Body of pancreas (tissue), 4 donors: Measurements from ENCODE around the gene MRAP. TPM values are rescaled to one million over a fixed set of nuclear protein-coding genes. Genes with fewer than 3 reads are reported as not detected.
A peak's percentile ranks its signal among the peaks of the same experiment; 100 is the strongest.

Source experiments
- ATAC-seq: fragments of 150-250 bp; one replicate; pipeline ENCODE4 v1.9.1; 2016
- DNase-seq, 4 donors: peaks; one replicate each; pipeline ENCODE4 v3.0.0-alpha.2; 2019
- H3K27ac ChIP-seq, 4 donors: fragments of 200-600 bp; sonication (generic); 1 replicate in 3 of 4; 2 replicates in 1 of 4; pipeline versions ENCODE4 v1.5.1 to v1.6.1; 2016 to 2019; ENCODE audit warnings: mild to moderate bottlenecking in 1 of 4, mixed read lengths in 1 of 4, moderate library complexity in 1 of 4
- H3K27me3 ChIP-seq, 2 donors: fragments of 200-600 bp; sonication (generic); one replicate each; pipeline ENCODE4 v1.6.0; 2016; ENCODE audit warnings: mild to moderate bottlenecking in 1 of 2
- H3K36me3 ChIP-seq, 2 donors: fragments of 200-600 bp; sonication (generic); replicated peaks in 1 of 2; 2 replicates each; pipeline ENCODE4 v1.5.1; 2016; ENCODE audit warnings: low read depth in 2 of 2; ENCODE audit not compliant: insufficient read depth in 1 of 2
- H3K4me1 ChIP-seq: fragments of 200-600 bp; sonication (generic); one replicate; pipeline ENCODE4 v1.6.0; 2016
- H3K4me3 ChIP-seq, 2 donors: fragments of 200-600 bp; sonication (generic); 1 replicate in 1 of 2; 2 replicates in 1 of 2; pipeline ENCODE4 v1.5.1; 2016 to 2019
- H3K9me3 ChIP-seq, 3 donors: fragments of 200-600 bp; sonication (generic); 1 replicate in 2 of 3; 2 replicates in 1 of 3; pipeline ENCODE4 v1.5.1; 2016
- CTCF ChIP-seq, 7 experiments: fragments of 450-650 bp in 4 of 7; fragments of 200-600 bp in 3 of 7; sonication (generic) in 3 of 7; IDR thresholded peaks; one replicate each; pipeline ENCODE4 v1.5.1; 2016 to 2019; ENCODE audit warnings: antibody characterized with exemption in 7 of 7
- POLR2A ChIP-seq, 3 donors: fragments of 450-650 bp; IDR thresholded peaks; one replicate each; pipeline ENCODE4 v1.6.1; 2016; ENCODE audit warnings: antibody characterized with exemption in 3 of 3, mild to moderate bottlenecking in 2 of 3
- WGBS, 2 donors: methylation state at CpG; one replicate each; pipeline ENCODE4 v1.1.5; 2017; 5-methylcytosine and 5-hydroxymethylcytosine counted together
- intact Hi-C: fragments of 100-400 bp; cut with DNase I; formaldehyde crosslinking; loops from one replicate; pipeline ENCODE4 v1.15.1; 2023
- total RNA-seq, 2 donors: library from RNA; depleted of rRNA; stranded (reverse); fragments of >200 nt; gene quantifications; one replicate each; pipeline ENCODE4 v1.1.0, GENCODE V29; 2016

The MRAP gene
- total RNA-seq, 2 donors from 2014 or later: 0.66 TPM; not detected in 1

DNA sequence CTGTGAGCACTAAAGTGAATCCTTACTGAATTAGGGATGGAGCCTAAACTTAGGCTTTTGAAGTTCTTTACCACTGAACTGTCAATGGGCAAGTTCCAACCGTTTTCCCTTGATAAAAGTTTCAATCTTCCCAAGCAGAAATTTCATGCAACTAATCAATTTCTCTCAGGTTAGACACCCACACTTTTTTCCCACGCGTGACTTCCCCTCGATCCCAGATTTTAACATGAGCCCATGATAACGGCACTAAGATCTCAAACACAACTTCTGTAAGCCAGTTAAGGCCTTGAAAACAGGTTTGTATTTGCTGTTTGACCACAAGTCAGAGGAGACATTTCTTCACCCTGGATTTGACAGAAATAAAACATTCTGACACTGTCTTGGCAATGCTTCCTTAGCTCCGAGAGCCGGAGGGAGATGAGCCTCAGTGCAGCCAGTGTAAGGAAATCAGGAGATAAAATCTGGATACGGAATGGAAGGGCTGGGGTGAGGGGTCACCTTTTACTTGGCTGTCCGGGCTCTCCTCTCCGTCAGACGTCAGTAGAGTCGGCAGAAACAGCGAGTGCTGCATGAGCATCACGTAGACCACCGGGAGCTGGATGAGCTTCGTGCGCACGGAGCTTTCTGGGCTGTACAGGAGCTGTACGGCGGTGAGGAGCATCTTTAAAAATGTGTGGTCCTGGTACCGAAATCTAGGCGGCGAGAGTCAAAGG lies 39.7 kb downstream of the MRAP start:
- H3K36me3 ChIP-seq: peaks cover 3 to 27% of the 10 kb centered on the region in 2 donors
- TF ChIP-seq CTCF (IDR thresholded peaks at IDR 0.05) (no peak), POLR2A (IDR thresholded peaks at IDR 0.05) (no peak)
- H3K27ac ChIP-seq: no peak overlapping the region
- WGBS, 2 donors: 79 to 84% methylated on average over 23 of the region's 23 CpGs
- DNase-seq (peak in 1 of 4 donors; percentile 4), ATAC-seq (no peak)
- no peaks in the 10 kb centered on the region for H3K4me1 ChIP-seq
- H3K27me3 ChIP-seq: no peaks in the 10 kb centered on the region
- H3K4me3 ChIP-seq: no peak overlapping the region
- no peaks in the 10 kb centered on the region for H3K9me3 ChIP-seq
- intact Hi-C loops: no loop called here

- DNase-seq (no peak), ATAC-seq (no peak)
- Histone ChIP-seq H3K27me3 (no peaks in the 10 kb centered on the region), H3K4me3 (no peak overlapping the region), H3K4me1 (no peaks in the 10 kb centered on the region), H3K36me3 (peaks cover 15 to 35% of the 10 kb centered on the region in 2 donors), H3K9me3 (no peaks in the 10 kb centered on the region), H3K27ac (no peak overlapping the region)
- TF ChIP-seq POLR2A (IDR thresholded peaks at IDR 0.05): no peak
- no peak for TF ChIP-seq CTCF (IDR thresholded peaks at IDR 0.05)
- 78% methylated on average over 12 of the region's 12 CpGs for WGBS, 2 donors
- intact Hi-C loops: no loop called here
Measured at GRCh38 chr21:32340863-32341848, 42.5 kb downstream of the MRAP start.

DNA sequence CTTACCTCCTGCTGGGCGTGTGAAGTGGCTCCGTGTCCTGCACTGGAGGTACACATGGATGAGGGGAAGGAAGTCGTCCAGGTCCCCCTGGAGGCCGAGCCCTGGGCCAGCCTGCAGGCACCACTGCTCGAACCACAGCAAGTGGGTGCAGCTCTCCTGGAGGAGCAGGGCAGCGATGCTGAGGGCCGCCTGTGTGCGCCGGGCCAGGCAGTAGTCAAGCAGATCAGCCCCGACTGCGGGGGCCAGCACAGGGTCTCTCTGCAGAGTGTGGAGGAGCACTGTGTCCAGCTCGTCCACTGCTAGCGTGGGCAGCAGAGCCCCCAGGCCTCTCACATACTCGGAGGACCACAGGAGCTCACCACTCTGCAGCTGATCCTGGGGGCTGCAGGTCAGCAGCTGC lies 48.3 kb downstream of the MRAP start:
- H3K9me3 ChIP-seq: no peaks in the 10 kb centered on the region
- peaks cover 19 to 52% of the 10 kb centered on the region in 2 donors for H3K36me3 ChIP-seq
- no peaks in the 10 kb centered on the region for H3K27me3 ChIP-seq
- no peak for DNase-seq
- TF ChIP-seq POLR2A (IDR thresholded peaks at IDR 0.05) (no peak), CTCF (IDR thresholded peaks at IDR 0.05) (no peak)
- H3K27ac ChIP-seq: no peak overlapping the region
- intact Hi-C loops: no loop called here
- H3K4me3 ChIP-seq: no peak overlapping the region
- no peaks in the 10 kb centered on the region for H3K4me1 ChIP-seq
- no peak for ATAC-seq
- 95 to 100% methylated on average over 3 to 14 of the region's 14 CpGs for WGBS, 2 donors

DNA sequence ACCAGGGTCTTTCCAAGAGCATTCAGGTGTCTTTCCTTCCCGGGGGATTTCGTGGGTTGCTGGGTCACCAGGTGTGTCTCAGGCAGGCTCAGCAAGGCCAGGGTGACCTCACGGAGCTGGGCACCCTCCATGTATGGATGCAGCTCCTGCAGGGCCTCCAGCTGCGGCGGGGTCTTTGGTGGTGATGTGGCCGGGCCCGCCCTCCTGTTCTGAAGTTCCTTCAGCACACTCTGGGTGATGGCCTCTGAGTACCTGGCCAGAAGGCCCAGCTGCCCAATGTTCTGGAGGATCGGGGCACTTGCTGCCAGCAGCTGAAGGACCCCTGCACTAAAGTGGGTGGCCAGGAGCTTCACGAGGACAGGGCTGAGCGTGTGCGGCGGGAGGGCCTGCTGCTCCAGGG lies 48.7 kb downstream of the MRAP start:
- no peak overlapping the region for H3K4me3 ChIP-seq
- DNase-seq (peak in 1 of 4 donors; percentile 8), ATAC-seq (no peak)
- no peaks in the 10 kb centered on the region for H3K9me3 ChIP-seq
- intact Hi-C loops: no loop called here
- peaks cover 19 to 56% of the 10 kb centered on the region in 2 donors for H3K36me3 ChIP-seq
- H3K27me3 ChIP-seq: no peaks in the 10 kb centered on the region
- no peak overlapping the region for H3K27ac ChIP-seq
- no peaks in the 10 kb centered on the region for H3K4me1 ChIP-seq
- 95% methylated on average over 10 of the region's 12 CpGs; no CpG with 5 or more reads in 1 of the 2 donors for WGBS, 2 donors
- TF ChIP-seq POLR2A (IDR thresholded peaks at IDR 0.05): no peak
- TF ChIP-seq CTCF (IDR thresholded peaks at IDR 0.05): no peak
